ENCODE measurements around the gene GMDS. TPM values are rescaled to one million over a fixed set of nuclear protein-coding genes. Genes with fewer than 3 reads are reported as not detected.

Gene GMDS
- total and polyA plus RNA-seq, 2 donors (not counting 3 experiments of a cell fraction or from before 2014, with no cell fraction given), result 9.8 to 23.5 TPM

DNA sequence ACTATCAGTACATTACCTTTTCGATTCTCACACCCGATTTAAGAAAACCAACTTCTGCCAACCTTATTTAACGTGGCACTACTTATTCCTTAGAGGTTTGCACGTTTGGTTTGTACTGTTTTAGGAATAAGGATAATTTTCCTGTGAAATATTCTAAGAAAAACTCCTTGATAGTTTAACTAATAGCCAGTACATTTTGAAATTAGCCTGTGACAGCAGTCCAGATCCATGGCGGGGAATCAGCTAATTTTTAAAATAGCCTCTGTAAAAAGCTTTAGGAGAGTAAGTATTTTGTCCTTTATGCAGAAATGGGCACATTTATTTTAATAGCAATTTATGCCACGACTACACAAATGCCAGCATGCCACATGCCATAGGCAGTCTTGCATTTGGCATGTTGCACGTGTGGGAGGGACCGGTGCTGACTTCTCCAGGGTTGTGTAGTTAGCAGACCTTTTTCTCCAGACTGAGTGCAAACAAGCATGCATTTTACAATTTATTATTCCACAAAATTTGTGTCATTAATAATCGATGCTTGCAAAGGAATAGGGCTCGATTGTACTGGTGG, 629.5 kb downstream of the GMDS start:
- H4K20me1 ChIP-seq (replicated peaks; ENCODE audit: control insufficient read depth, extremely low read depth, insufficient read depth, low read length), result peaks cover 4% of the 10 kb centered on the region
- H3K9me1 ChIP-seq (replicated peaks; ENCODE audit: control insufficient read depth, extremely low read depth, insufficient read depth, low read length), result no peaks in the 10 kb centered on the region
- no peaks in the 10 kb centered on the region for H3K9me3 ChIP-seq (replicated peaks; ENCODE audit: control insufficient read depth, insufficient read depth, low read length)
- BruUV-seq (replicated peaks), result no TSS peak
- peak overlapping the region; percentile 33 for H3K4me2 ChIP-seq (ENCODE audit: insufficient read depth, low read length)
- peak overlapping the region; percentile 81 for H3K27ac ChIP-seq (ENCODE audit: insufficient read depth, low read depth, low read length)
- TF ChIP-seq MYC (IDR thresholded peaks at IDR 0.05; ENCODE audit: low read depth, low read length), result no peak
- TF ChIP-seq, protein P1, sequence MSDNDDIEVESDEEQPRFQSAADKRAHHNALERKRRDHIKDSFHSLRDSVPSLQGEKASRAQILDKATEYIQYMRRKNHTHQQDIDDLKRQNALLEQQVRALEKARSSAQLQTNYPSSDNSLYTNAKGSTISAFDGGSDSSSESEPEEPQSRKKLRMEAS (IDR thresholded peaks at IDR 0.05; ENCODE audit: insufficient read depth, insufficient read length), result no peak
- no peaks in the 10 kb centered on the region for H3K36me3 ChIP-seq (ENCODE audit: control insufficient read depth in 2 of 2, extremely low read depth in 1 of 2, insufficient read depth in 2 of 2, low read length in 2 of 2)
- peaks cover 56% of the 10 kb centered on the region for H3K79me2 ChIP-seq (ENCODE audit: control insufficient read depth, insufficient read depth, low read length)
- peaks cover 39% of the 10 kb centered on the region for H3K4me1 ChIP-seq (ENCODE audit: control insufficient read depth, extremely low read depth, insufficient read depth, low read length)
- no peak overlapping the region for H2AFZ ChIP-seq (ENCODE audit: low read depth, low read length)
- FAIRE-seq (peak; percentile 55), DNase-seq (ENCODE audit: low read depth, low spot score) (no peak)
- POLR2A ChIA-PET, result interaction anchor here (0.6 kb wide), 1 partner anchor 486 kb away, joined by 3 read pairs; no protein-coding TSS in a partner anchor
- CTCF ChIA-PET, result interaction anchor here (0.9 to 2.7 kb wide), 6 partner anchors 10 to 1019 kb away, joined by 5 to 25 read pairs (median 10); no protein-coding TSS in a partner anchor
- H3K4me3 ChIP-seq (replicated peaks in 1 of 3; ENCODE audit: insufficient read depth in 1 of 3, low read depth in 1 of 3, low read length in 3 of 3), result peak overlapping the region in 1 of 3 experiments; percentile 18
- dilution Hi-C loops (cut with MboI; ENCODE audit: extremely low pct_ligation_motif_present, low sequenced_read_pairs) (loop anchor here (25.0 kb wide), 1 partner anchor 496 kb away; no protein-coding TSS in a partner anchor), intact Hi-C loops (cut with micrococcal nuclease) (loop anchor here (2.0 to 10.0 kb wide), 5 partner anchors 201 to 1449 kb away; partner anchors contain the start of gene RIPK1)
- peak overlapping the region; percentile 89 for H3K9ac ChIP-seq (replicated peaks; ENCODE audit: extremely low read depth, insufficient read depth, low read length)
- no peaks in the 10 kb centered on the region for H3K27me3 ChIP-seq (ENCODE audit: control insufficient read depth in 2 of 2, insufficient read depth in 2 of 2, low read length in 2 of 2)

DNA sequence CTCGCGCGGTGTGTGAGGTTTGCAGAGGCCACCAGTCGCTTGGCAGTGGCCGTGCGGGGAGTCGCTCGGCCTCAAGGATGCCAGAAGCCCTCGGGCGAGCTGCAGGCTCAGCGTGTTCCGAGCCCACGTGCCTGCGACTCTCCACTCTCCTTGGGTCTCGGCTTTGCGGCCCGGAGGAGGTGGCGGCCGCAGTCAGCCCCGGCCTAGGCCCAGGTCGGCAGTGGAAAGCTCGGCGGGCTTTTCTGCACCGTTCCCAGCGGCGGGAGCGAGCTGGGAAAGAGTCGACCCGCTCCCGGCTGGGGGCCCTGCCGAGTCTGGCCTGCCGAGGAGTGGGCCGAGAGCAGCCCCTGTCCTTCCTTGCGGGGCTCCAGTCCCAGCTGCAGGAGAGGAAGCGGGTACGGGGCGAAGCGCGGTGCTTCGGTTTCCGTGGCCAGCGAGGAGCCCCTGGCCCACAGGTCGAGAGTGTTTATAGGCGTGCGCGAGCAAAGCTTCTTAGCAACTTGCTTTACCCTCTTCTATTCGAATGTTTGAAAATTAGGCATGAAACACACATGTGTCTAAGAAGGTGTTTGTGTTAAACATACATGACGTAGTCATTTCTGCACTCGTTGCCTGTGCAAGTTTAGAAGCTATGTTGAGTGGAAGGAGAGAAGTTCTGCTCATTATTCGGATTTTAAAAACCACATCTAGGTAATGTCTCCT, 630.1 kb downstream of the GMDS start:
- BruUV-seq (replicated peaks), result no TSS peak
- intact Hi-C loops (cut with micrococcal nuclease) (loop anchor here (2.0 to 10.0 kb wide), 5 partner anchors 201 to 1449 kb away; partner anchors contain the start of gene RIPK1), dilution Hi-C loops (cut with MboI; ENCODE audit: extremely low pct_ligation_motif_present, low sequenced_read_pairs) (loop anchor here (25.0 kb wide), 1 partner anchor 497 kb away; no protein-coding TSS in a partner anchor)
- ChIA-PET POLR2A (interaction anchor here (0.9 kb wide), 1 partner anchor 9 kb away, joined by 4 read pairs; no protein-coding TSS in a partner anchor), CTCF (interaction anchor here (0.9 to 2.7 kb wide), 7 partner anchors 10 to 1019 kb away, joined by 3 to 25 read pairs (median 12); no protein-coding TSS in a partner anchor)
- Histone ChIP-seq H3K27ac (ENCODE audit: insufficient read depth, low read depth, low read length) (peak overlapping the region; percentile 81), H3K27me3 (ENCODE audit: control insufficient read depth in 2 of 2, insufficient read depth in 2 of 2, low read length in 2 of 2) (no peaks in the 10 kb centered on the region), H3K79me2 (ENCODE audit: control insufficient read depth, insufficient read depth, low read length) (peaks cover 62% of the 10 kb centered on the region), H3K4me1 (ENCODE audit: control insufficient read depth, extremely low read depth, insufficient read depth, low read length) (peaks cover 39% of the 10 kb centered on the region), H3K4me2 (ENCODE audit: insufficient read depth, low read length) (peak overlapping the region; percentile 33), H3K9me1 (replicated peaks; ENCODE audit: control insufficient read depth, extremely low read depth, insufficient read depth, low read length) (no peaks in the 10 kb centered on the region), H3K36me3 (ENCODE audit: control insufficient read depth in 2 of 2, extremely low read depth in 1 of 2, insufficient read depth in 2 of 2, low read length in 2 of 2) (no peaks in the 10 kb centered on the region), H4K20me1 (replicated peaks; ENCODE audit: control insufficient read depth, extremely low read depth, insufficient read depth, low read length) (peaks cover 4% of the 10 kb centered on the region), H2AFZ (ENCODE audit: low read depth, low read length) (no peak overlapping the region), H3K9me3 (replicated peaks; ENCODE audit: control insufficient read depth, insufficient read depth, low read length) (no peaks in the 10 kb centered on the region), H3K9ac (replicated peaks; ENCODE audit: extremely low read depth, insufficient read depth, low read length) (peak overlapping the region; percentile 89), H3K4me3 (replicated peaks in 1 of 3; ENCODE audit: insufficient read depth in 1 of 3, low read depth in 1 of 3, low read length in 3 of 3) (peak overlapping the region in 2 of 3 experiments; percentile 18 to 87)
- DNase-seq (ENCODE audit: low read depth, low spot score) (peak; percentile 74), FAIRE-seq (no peak)
- TF ChIP-seq POLR2A (IDR thresholded peaks at IDR 0.05; ENCODE audit: low read depth, low read length) (no peak), JUN (IDR thresholded peaks at IDR 0.05; ENCODE audit: borderline replicate concordance, insufficient read depth, insufficient read length, low read depth) (no peak), POLR2AphosphoS5 (IDR thresholded peaks at IDR 0.05; ENCODE audit: insufficient read depth, low read depth, low read length) (no peak), MYC (IDR thresholded peaks at IDR 0.05; ENCODE audit: low read depth, low read length) (no peak), GATA2 (IDR thresholded peaks at IDR 0.05; ENCODE audit: insufficient read depth, insufficient read length, low read depth, low read length) (no peak), CTCF (IDR thresholded peaks at IDR 0.05; ENCODE audit: extremely low read depth in 1 of 2, insufficient read depth in 1 of 2, low read depth in 1 of 2, low read length in 2 of 2) (no peak), EZH2 (IDR thresholded peaks at IDR 0.05; ENCODE audit: borderline replicate concordance, low read depth, low read length, severe bottlenecking) (no peak), FOS (IDR thresholded peaks at IDR 0.05; ENCODE audit: borderline replicate concordance, insufficient read depth, low read length) (no peak)
- TF ChIP-seq, protein P1 (IDR thresholded peaks at IDR 0.05; ENCODE audit: insufficient read depth, insufficient read length), result no peak

All from endothelial cell of umbilical vein (primary cell).